MCF 10A (cell line): Measurements from ENCODE around the gene TFCP2L1. TPM values are rescaled to one million over a fixed set of nuclear protein-coding genes. Genes with fewer than 3 reads are reported as not detected.

Experiments used
- BruUV-seq: library from RNA; stranded (reverse); fragments of 400-500 nt; replicated peaks from 2 replicates; lab custom pipeline; 2021; lab: Mats Ljungman, UMichigan
- CTCF ChIA-PET: fragments of 300-600 bp; sonication (Branson Sonifier 250); formaldehyde crosslinking; extraction: SDS; loops from one replicate; lab custom pipeline; 2021; ENCODE audit warnings: antibody characterized with exemption, inconsistent platforms; lab: Yijun Ruan, JAX
- POLR2A ChIA-PET: fragments of 300-600, 350-650 bp; sonication (Branson Sonifier 250); formaldehyde crosslinking; extraction: SDS; loops from one replicate; lab custom pipeline; 2020; ENCODE audit warnings: antibody characterized with exemption, inconsistent platforms; lab: Yijun Ruan, JAX
- DNase-seq: peaks from one replicate; pipeline ENCODE4 v3.0.0-alpha.2; 2018; ENCODE audit not compliant: unreplicated experiment
- H3K27ac Mint-ChIP-seq: one replicate; pipeline ENCODE4 v1.8.0; 2022; ENCODE audit warnings: mild to moderate bottlenecking, low read depth, mixed read lengths; ENCODE audit not compliant: unreplicated experiment
- H3K27me3 Mint-ChIP-seq: one replicate; pipeline ENCODE4 v1.8.0; 2022; ENCODE audit warnings: mixed read lengths; ENCODE audit not compliant: insufficient read depth, unreplicated experiment
- H3K36me3 Mint-ChIP-seq: one replicate; pipeline ENCODE4 v1.8.0; 2022; ENCODE audit warnings: mild to moderate bottlenecking, moderate library complexity, mixed read lengths; ENCODE audit not compliant: insufficient read depth, unreplicated experiment
- H3K4me1 Mint-ChIP-seq: one replicate; pipeline ENCODE4 v1.8.0; 2022; ENCODE audit warnings: mixed read lengths; ENCODE audit not compliant: insufficient read depth, unreplicated experiment
- H3K4me3 Mint-ChIP-seq: one replicate; pipeline ENCODE4 v1.8.0; 2022; ENCODE audit warnings: mild to moderate bottlenecking, moderate library complexity, mixed read lengths; ENCODE audit not compliant: unreplicated experiment
- H3K9me3 Mint-ChIP-seq: one replicate; pipeline ENCODE4 v1.8.0; 2022; ENCODE audit warnings: mixed read lengths; ENCODE audit not compliant: unreplicated experiment
- CTCF ChIP-seq: fragments of 200-600 bp; IDR thresholded peaks from one replicate; pipeline ENCODE4 v1.8.0; 2022; ENCODE audit warnings: antibody characterized with exemption, mild to moderate bottlenecking; ENCODE audit not compliant: unreplicated experiment
- intact Hi-C: fragments of 100-400 bp; cut with micrococcal nuclease; formaldehyde crosslinking; loops from 2 replicates; pipeline ENCODE4 v1.14.1; 2022
- total RNA-seq: library from RNA; stranded (reverse); gene quantifications from 2 replicates; pipeline ENCODE4 v1.2.3, GENCODE V29; 2022

The TFCP2L1 gene
- total RNA-seq, 1 experiment from 2014 or later, result 22.6 TPM

- DNase-seq, result no peak
- ChIA-PET POLR2A (interaction anchor here (0.6 to 1.3 kb wide), 3 partner anchors 13 to 54 kb away, joined by 3 to 5 read pairs (median 3); no protein-coding TSS in a partner anchor), CTCF (interaction anchor here (0.6 to 1.4 kb wide), 2 partner anchors 9 to 35 kb away, joined by 3 to 4 read pairs; no protein-coding TSS in a partner anchor)
- Mint-ChIP-seq H3K36me3 (no peaks in the 10 kb centered on the region), H3K9me3 (no peaks in the 10 kb centered on the region), H3K27me3 (no peaks in the 10 kb centered on the region), H3K4me1 (peaks cover 12% of the 10 kb centered on the region), H3K27ac (no peak overlapping the region), H3K4me3 (no peak overlapping the region)
- no peak for TF ChIP-seq CTCF
- no TSS peak for BruUV-seq
- intact Hi-C loops, result no loop called here
Observed at GRCh38 chr2:121288454-121289231, 3.6 kb upstream of the TFCP2L1 start.

- BruUV-seq, result no TSS peak
- TF ChIP-seq CTCF, result no peak
- H3K27ac Mint-ChIP-seq, result no peak overlapping the region
- H3K36me3 Mint-ChIP-seq, result no peaks in the 10 kb centered on the region
- ChIA-PET POLR2A (interaction anchor here (0.9 to 1.3 kb wide), 2 partner anchors 14 to 16 kb away, joined by 3 read pairs; no protein-coding TSS in a partner anchor), CTCF (interaction anchor here (0.6 to 0.7 kb wide), 3 partner anchors 36 to 996 kb away, joined by 3 to 4 read pairs (median 3); no protein-coding TSS in a partner anchor)
- no peak overlapping the region for H3K4me3 Mint-ChIP-seq
- peaks cover 13% of the 10 kb centered on the region for H3K4me1 Mint-ChIP-seq
- no peaks in the 10 kb centered on the region for H3K27me3 Mint-ChIP-seq
- intact Hi-C loops, result no loop called here
- H3K9me3 Mint-ChIP-seq, result no peaks in the 10 kb centered on the region
- DNase-seq, result no peak
Observed at GRCh38 chr2:121287956-121288355, 3.0 kb upstream of the TFCP2L1 start.

- H3K27me3 Mint-ChIP-seq, result no peaks in the 10 kb centered on the region
- TF ChIP-seq CTCF, result no peak
- no peak overlapping the region for H3K27ac Mint-ChIP-seq
- no TSS peak for BruUV-seq
- no peak for DNase-seq
- no peaks in the 10 kb centered on the region for H3K9me3 Mint-ChIP-seq
- H3K4me3 Mint-ChIP-seq, result no peak overlapping the region
- H3K36me3 Mint-ChIP-seq, result no peaks in the 10 kb centered on the region
- POLR2A ChIA-PET, result interaction anchor here (0.6 to 1.7 kb wide), 4 partner anchors 15 to 90 kb away, joined by 3 read pairs; no protein-coding TSS in a partner anchor
- CTCF ChIA-PET, result interaction anchor here (0.6 to 0.7 kb wide), 2 partner anchors 572 to 995 kb away, joined by 3 read pairs; no protein-coding TSS in a partner anchor
- intact Hi-C loops, result no loop called here
- H3K4me1 Mint-ChIP-seq, result peaks cover 19% of the 10 kb centered on the region
Observed at GRCh38 chr2:121287146-121287798, 2.3 kb upstream of the TFCP2L1 start.

- Mint-ChIP-seq H3K36me3 (no peaks in the 10 kb centered on the region), H3K4me1 (peaks cover 22% of the 10 kb centered on the region), H3K4me3 (peak overlapping the region; percentile 46), H3K27me3 (no peaks in the 10 kb centered on the region), H3K27ac (no peak overlapping the region), H3K9me3 (no peaks in the 10 kb centered on the region)
- ChIA-PET CTCF (interaction anchor here (0.7 kb wide), 1 partner anchor 801 kb away, joined by 3 read pairs; no protein-coding TSS in a partner anchor), POLR2A (interaction anchor here (1.7 kb wide), 1 partner anchor 89 kb away, joined by 3 read pairs; no protein-coding TSS in a partner anchor)
- intact Hi-C loops, result no loop called here
- BruUV-seq, result no TSS peak
- DNase-seq, result no peak
- TF ChIP-seq CTCF, result no peak
Observed at GRCh38 chr2:121286506-121286905, 1.5 kb upstream of the TFCP2L1 start.
